IPS-NIHi7 (cell line): Measurements from ENCODE around the gene MAJIN.

ENCODE experiments used
- DNase-seq: peaks from one replicate; pipeline ENCODE4 v3.0.0; 2012; ENCODE audit warnings: mixed read lengths; ENCODE audit errors: extremely low spot score

The MAJIN gene

GRCh38 chr11:64911689-64912088 is 60.2 kb downstream of the MAJIN start:
- DNase-seq, result no peak

GRCh38 chr11:64911142-64911541 is 60.8 kb downstream of the MAJIN start:
- DNase-seq, result no peak

- no peak for DNase-seq
Measured at GRCh38 chr11:64910451-64911093, 61.3 kb downstream of the MAJIN start.

GRCh38 chr11:64909653-64910343 is 62.1 kb downstream of the MAJIN start:
- DNase-seq, result no peak

GRCh38 chr11:64908766-64909165 is 63.1 kb downstream of the MAJIN start:
- DNase-seq, result no peak

- DNase-seq, result no peak
Measured at GRCh38 chr11:64906314-64906635, 65.6 kb downstream of the MAJIN start.

- DNase-seq, result no peak
Measured at GRCh38 chr11:64905516-64906313, 66.2 kb downstream of the MAJIN start.

GRCh38 chr11:64903291-64903833 is 68.5 kb downstream of the MAJIN start:
- no peak for DNase-seq

GRCh38 chr11:64902102-64902900 is 69.6 kb downstream of the MAJIN start:
- no peak for DNase-seq

GRCh38 chr11:64900774-64901173 is 71.1 kb downstream of the MAJIN start:
- DNase-seq, result no peak

GRCh38 chr11:64900263-64900678 is 71.6 kb downstream of the MAJIN start:
- DNase-seq, result no peak

- no peak for DNase-seq
Measured at GRCh38 chr11:64898541-64898940, 73.4 kb downstream of the MAJIN start.

GRCh38 chr11:64898076-64898445 is 73.8 kb downstream of the MAJIN start:
- DNase-seq, result no peak

GRCh38 chr11:64897381-64898075 is 74.4 kb downstream of the MAJIN start:
- DNase-seq, result no peak

GRCh38 chr11:64896448-64897022 is 75.4 kb downstream of the MAJIN start:
- no peak for DNase-seq

GRCh38 chr11:64894812-64895452 is 77.0 kb downstream of the MAJIN start:
- no peak for DNase-seq

- peak; percentile 96 for DNase-seq
Measured at GRCh38 chr11:64894070-64894811, 77.7 kb downstream of the MAJIN start.

- no peak for DNase-seq
Measured at GRCh38 chr11:64893194-64894069, 78.5 kb downstream of the MAJIN start.

- no peak for DNase-seq
Measured at GRCh38 chr11:64892838-64893193, 79.1 kb downstream of the MAJIN start.
